ENCODE data around the gene C1QTNF8. TPM values are rescaled to one million over a fixed set of nuclear protein-coding genes. Genes with fewer than 3 reads are reported as not detected.

C1QTNF8 gene
- total and polyA plus RNA-seq, 2 of the 8 experiments (the other 6 are each of a cell fraction or from before 2014, with no cell fraction given): not detected

DNA sequence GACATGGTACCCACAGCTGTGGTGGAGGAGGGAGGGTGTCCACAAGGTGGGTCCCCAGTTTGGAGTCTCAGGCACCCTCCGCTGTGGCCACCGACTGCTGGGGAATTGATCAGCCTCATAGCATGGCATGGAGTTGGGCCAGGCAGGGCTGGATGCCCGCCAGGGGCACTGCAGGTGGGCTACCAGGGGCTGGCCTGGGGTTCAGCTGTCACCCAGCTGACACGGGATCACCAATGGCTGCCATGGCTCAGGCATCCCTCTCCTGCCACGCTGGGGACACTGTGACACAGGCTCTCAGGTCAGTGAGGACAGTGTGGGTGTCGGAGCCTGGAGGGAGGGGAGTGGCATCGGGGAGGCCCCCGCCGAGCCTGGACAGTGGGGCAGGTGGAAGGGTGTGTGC, 43.3 kb downstream of the C1QTNF8 start:
- no peak overlapping the region for H3K4me2 ChIP-seq (ENCODE audit: insufficient read depth in 1 of 2, low read depth in 2 of 2, low read length in 2 of 2)
- H3K18ac ChIP-seq (ENCODE audit: extremely low read depth, low read length): no peak overlapping the region
- no peak overlapping the region for H2BK20ac ChIP-seq (ENCODE audit: low read length)
- no peak for DNase-seq (ENCODE audit: low read depth in 1 of 2, low spot score in 2 of 2)
- H3K36me3 ChIP-seq (ENCODE audit: control insufficient read depth in 2 of 4, insufficient read depth in 4 of 4, low read length in 3 of 4): no peaks in the 10 kb centered on the region
- H3K27me3 ChIP-seq (replicated peaks in 1 of 4; ENCODE audit: control insufficient read depth in 3 of 4, extremely low read depth in 1 of 4, insufficient read depth in 3 of 4, low read length in 3 of 4): peaks cover 0 to 2% (median 0%) of the 10 kb centered on the region in 4 experiments; a peak in 1 of 7 replicates
- no peak overlapping the region; the same call in 1 of the 2 replicates for H4K8ac ChIP-seq (ENCODE audit: extremely low read depth, insufficient read depth, low read length)
- H2AFZ ChIP-seq (ENCODE audit: low read length): no peak overlapping the region
- no peaks in the 10 kb centered on the region for H3K23me2 ChIP-seq (ENCODE audit: low read depth, low read length)
- no peak overlapping the region for H2AK5ac ChIP-seq (ENCODE audit: low read depth, low read length)
- no peak overlapping the region for H3K56ac ChIP-seq (replicated peaks; ENCODE audit: insufficient read length, low read depth, low read length)
- H4K91ac ChIP-seq (replicated peaks; ENCODE audit: insufficient read length, low read length): no peak overlapping the region
- H3K4me1 ChIP-seq (replicated peaks in 1 of 4; ENCODE audit: control insufficient read depth in 3 of 4, insufficient read depth in 4 of 4, low read length in 3 of 4): peaks cover 0 to 10% (median 5%) of the 10 kb centered on the region in 4 experiments; a peak in 6 of 7 replicates
- H2BK12ac ChIP-seq (ENCODE audit: low read depth, low read length): no peak overlapping the region; the same call in 1 of the 2 replicates
- no peak overlapping the region for H3K14ac ChIP-seq (ENCODE audit: insufficient read length)
- no peak overlapping the region for H2BK120ac ChIP-seq (replicated peaks; ENCODE audit: low read depth, low read length)
- POLR2A ChIA-PET (ENCODE audit: partially characterized antibody): no interaction called here
- H4K20me1 ChIP-seq (replicated peaks in 1 of 2; ENCODE audit: control insufficient read depth in 1 of 2, insufficient read depth in 2 of 2, low read length in 2 of 2): no peaks in the 10 kb centered on the region
- H3K9me3 ChIP-seq (ENCODE audit: insufficient read depth in 2 of 2, low read depth in 1 of 2, low read length in 1 of 2): no peaks in the 10 kb centered on the region
- no peak overlapping the region for H4K5ac ChIP-seq (ENCODE audit: insufficient read length, low read depth, low read length)
- no peak overlapping the region for H3K27ac ChIP-seq (ENCODE audit: low read depth, low read length)
- no peak overlapping the region for H2BK15ac ChIP-seq (ENCODE audit: low read length)
- no peaks in the 10 kb centered on the region for H3K79me1 ChIP-seq (ENCODE audit: low read depth, low read length)
- no peak overlapping the region for H3K4ac ChIP-seq (replicated peaks; ENCODE audit: insufficient read length, low read depth, low read length)
- H3K9ac ChIP-seq (replicated peaks in 1 of 4; ENCODE audit: extremely low read depth in 1 of 4, low read depth in 3 of 4, low read length in 3 of 4): no peak overlapping the region
- no peak overlapping the region for H2BK5ac ChIP-seq (ENCODE audit: low read depth, low read length)
- H3K23ac ChIP-seq (ENCODE audit: insufficient read length): no peak overlapping the region
- no peak overlapping the region for H3K4me3 ChIP-seq (ENCODE audit: extremely low read depth in 1 of 4, insufficient read depth in 2 of 4, low read depth in 3 of 4, low read length in 4 of 4)
- H3K79me2 ChIP-seq (ENCODE audit: control insufficient read depth in 1 of 2, insufficient read depth in 2 of 2, low read length in 2 of 2): no peaks in the 10 kb centered on the region
- CTCF ChIA-PET (ENCODE audit: partially characterized antibody): no interaction called here
- no peak for TF ChIP-seq CREB1 (IDR thresholded peaks at IDR 0.05)
- TF ChIP-seq, protein P1, sequence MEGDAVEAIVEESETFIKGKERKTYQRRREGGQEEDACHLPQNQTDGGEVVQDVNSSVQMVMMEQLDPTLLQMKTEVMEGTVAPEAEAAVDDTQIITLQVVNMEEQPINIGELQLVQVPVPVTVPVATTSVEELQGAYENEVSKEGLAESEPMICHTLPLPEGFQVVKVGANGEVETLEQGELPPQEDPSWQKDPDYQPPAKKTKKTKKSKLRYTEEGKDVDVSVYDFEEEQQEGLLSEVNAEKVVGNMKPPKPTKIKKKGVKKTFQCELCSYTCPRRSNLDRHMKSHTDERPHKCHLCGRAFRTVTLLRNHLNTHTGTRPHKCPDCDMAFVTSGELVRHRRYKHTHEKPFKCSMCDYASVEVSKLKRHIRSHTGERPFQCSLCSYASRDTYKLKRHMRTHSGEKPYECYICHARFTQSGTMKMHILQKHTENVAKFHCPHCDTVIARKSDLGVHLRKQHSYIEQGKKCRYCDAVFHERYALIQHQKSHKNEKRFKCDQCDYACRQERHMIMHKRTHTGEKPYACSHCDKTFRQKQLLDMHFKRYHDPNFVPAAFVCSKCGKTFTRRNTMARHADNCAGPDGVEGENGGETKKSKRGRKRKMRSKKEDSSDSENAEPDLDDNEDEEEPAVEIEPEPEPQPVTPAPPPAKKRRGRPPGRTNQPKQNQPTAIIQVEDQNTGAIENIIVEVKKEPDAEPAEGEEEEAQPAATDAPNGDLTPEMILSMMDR (IDR thresholded peaks at IDR 0.05; ENCODE audit: control extremely low read depth in 1 of 3, insufficient read depth in 1 of 3, low read depth in 1 of 3, low read length in 3 of 3): no peak
- no peak for FAIRE-seq
- WGBS, 2 experiments (ENCODE audit: extremely low coverage in 1 of 2, insufficient coverage in 1 of 2, insufficient read length in 1 of 2, insufficient replicate concordance in 2 of 2, low coverage in 1 of 2, low lambda C conversion rate in 2 of 2, missing lambda C conversion rate in 1 of 2): 91% methylated on average over 9 of the region's 9 CpGs; no CpG with 5 or more reads in 1 of the 2 experiments

Data from H1 (cell line).